Measurements from ENCODE around the gene TFAP2A.

TFAP2A gene

DNA sequence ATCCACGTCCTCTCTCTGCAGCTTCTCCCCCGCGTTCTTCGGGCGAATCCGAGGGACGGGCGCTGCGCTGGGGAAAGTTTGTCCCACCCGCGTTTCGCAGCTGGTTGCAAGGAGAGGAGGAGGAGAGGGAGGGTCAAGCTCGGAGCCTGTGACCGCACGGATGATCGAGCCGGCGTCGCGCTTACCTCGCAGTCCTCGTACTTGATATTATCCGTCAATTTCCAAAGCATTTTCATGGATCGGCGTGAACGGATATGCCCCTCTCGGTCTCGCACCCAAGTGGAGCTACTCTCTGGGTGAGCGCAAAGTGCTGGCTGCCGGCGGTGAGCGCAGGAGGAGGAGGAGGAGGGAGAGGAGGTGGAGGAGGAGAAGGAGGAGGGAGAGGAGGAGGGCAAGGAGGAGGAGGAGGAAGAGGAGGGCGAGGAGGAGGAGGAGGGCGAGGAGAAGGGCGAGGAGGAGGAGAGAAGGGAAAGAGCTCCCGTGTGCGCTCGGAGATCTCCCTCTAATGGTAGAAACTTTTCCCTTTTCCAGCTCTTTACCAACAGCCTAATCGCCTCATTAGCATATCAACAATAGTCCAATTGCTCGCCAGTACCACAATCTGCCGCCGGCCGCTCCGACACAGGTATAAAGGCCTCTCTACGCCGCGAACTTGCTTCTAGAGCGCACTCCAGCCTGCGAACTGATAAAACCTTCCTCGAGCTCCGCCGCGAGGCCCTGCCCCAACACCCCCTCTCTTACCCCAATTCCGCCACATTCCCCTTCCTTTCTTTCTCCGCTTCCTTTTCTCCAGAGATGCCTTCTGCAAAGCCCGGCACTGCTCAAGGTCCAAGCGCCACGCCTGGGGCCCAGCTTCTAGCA is at the start of gene TFAP2A:
Gene TFAP2A, minus strand, starts transcription at position 319 of the 861 bp plus-strand sequence. Its CDS starts 83 bp downstream, at position 236.
- in situ Hi-C loops (cut with HindIII; ENCODE audit: low sequenced_read_pairs), result no loop called here

DNA sequence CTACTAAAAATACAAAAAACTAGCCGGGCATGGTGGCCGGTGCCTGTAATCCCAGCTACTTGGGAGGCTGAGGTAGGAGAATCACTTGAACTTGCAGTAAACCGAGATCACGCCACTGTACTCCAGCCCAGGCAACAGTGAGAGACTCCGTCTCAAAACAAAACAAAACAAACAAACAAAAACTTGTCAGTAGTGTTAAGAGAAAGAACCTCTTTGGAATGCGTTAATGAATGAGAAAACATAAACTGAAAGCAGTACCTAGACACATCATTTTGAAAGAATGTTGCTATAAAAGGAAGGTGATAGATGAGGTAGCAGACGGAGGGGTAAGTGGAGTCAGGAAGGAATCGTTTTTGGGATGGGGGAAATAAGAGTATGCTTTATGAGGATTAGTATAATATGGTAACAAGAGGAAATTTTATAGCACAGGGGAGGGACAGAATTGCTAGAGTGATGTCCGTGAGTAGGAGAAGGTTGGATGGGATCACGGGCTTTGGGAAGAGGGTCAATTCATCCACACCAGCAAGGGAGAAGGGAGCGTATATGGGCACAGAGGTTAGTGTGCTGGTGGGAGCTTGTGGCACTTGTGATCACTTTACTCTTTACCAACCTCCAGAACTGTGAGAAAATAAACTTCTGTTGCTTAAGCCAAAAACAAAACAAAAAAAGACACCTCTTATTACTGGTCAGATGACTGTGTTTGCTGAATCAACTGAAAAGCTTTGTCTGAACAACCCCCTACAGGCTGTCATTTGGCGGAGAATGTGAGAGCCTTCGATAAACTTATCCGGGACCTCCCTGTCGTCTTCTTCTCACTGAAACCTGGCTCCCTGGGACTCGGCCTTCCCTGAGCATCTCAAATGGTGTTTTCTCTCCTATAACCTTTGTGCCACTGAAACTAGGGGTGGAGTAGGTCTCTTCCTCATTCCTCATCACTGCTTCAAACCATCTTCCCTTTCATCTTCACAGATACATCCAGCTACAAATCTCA is 48.9 kb upstream of the TFAP2A start:
- in situ Hi-C loops (cut with HindIII; ENCODE audit: low sequenced_read_pairs), result no loop called here

DNA sequence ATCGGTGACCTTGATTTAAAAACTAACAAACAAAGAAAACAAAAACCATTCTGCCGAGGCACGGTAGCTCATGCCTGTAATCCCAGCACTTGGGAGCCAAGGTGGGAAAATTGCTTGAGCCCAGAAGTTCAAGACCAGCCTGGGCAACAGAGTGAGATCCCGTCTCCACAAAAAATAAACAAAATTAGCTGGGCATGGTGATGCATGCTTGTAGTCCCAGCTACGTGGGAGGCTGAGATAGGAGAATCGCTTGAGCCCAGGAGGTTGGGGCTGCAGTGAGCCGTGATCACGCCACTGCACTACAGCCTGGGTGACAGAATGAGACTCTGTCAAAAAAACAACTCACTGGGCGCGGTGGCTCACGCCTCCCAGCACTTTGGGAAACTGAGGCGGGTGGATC is 48.2 kb upstream of the TFAP2A start:
- in situ Hi-C loops (cut with HindIII; ENCODE audit: low sequenced_read_pairs), result no loop called here

DNA sequence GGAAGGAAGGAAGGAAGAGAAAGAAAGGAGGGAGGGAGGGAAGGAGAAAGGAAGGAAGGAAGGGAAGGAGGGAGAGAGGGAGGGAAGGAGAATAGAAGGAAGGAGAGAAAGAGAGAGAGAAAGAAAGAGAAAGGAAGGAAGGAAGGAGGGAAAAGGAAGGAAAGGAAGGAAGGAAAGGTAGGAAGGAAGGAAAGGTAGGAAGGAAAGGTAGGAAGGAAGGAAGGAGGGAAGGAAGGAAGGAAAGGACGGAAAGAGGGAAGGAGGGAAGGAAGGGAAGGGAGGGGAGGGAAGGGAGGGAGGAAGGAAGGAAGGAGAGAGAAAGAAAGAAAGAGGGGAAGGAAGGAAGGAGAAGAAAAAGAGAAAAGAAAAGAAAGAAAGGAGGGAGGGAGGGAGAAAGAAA is 47.0 kb upstream of the TFAP2A start:
- in situ Hi-C loops (cut with HindIII; ENCODE audit: low sequenced_read_pairs), result no loop called here

DNA sequence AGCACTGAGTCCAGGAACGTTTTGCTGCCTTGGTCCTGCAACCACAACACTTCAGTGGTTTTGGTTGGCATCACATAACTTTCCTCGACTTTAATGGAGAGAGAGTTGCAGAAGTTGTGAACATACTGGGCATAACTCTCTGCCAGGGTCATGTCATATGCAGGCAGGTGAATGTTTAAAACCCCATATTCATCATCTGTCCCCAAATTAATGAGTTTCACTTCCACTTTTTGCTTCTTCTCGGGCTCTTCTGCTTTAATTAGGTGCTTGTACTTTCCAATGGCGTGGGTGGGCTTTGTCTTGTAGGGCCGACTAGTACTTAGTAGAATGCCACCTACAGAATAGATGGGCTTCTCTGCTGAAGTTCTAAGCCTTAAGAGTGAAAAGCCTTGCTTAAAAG is 45.2 kb upstream of the TFAP2A start:
- in situ Hi-C loops (cut with HindIII; ENCODE audit: low sequenced_read_pairs), result no loop called here

DNA sequence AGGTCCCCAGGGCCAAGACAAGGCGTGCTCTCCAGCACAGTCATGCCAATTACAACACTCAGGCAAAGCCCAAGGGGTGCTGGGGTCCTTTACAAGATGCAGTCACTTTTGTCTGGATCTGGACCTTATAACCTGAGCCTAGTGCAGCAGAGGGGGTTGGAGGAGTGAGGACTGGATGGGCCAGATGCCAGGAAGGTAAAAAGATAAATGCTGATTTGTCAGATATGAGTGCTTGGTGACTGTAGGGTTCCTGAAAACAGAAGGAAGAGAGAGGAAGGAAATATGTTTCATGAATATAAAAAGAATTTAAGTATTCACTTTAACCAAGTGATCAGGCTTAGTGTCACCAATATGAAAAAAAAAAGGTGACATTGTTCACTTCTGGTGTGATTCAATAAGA is 43.4 kb upstream of the TFAP2A start:
- in situ Hi-C loops (cut with HindIII; ENCODE audit: low sequenced_read_pairs), result no loop called here

DNA sequence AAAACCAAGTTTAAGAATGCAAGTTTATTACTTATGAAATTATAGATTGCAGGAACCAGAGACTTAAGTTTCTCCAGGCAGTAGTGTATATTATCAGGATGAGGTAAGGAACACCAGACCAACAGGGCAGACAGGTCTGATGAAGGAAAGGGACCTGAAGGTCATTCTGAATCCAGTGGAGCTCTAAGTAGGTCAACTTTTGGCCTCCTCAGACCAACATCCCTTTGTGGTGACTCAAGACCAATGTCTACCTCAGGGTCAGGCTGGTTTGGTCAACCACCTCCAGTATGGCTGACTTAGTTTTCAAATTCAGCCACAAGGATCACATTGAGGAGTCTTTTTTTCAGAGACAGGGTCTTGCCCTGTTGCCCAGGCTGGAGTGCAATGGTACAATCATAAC is 38.7 kb upstream of the TFAP2A start:
- in situ Hi-C loops (cut with HindIII; ENCODE audit: low sequenced_read_pairs), result no loop called here

DNA sequence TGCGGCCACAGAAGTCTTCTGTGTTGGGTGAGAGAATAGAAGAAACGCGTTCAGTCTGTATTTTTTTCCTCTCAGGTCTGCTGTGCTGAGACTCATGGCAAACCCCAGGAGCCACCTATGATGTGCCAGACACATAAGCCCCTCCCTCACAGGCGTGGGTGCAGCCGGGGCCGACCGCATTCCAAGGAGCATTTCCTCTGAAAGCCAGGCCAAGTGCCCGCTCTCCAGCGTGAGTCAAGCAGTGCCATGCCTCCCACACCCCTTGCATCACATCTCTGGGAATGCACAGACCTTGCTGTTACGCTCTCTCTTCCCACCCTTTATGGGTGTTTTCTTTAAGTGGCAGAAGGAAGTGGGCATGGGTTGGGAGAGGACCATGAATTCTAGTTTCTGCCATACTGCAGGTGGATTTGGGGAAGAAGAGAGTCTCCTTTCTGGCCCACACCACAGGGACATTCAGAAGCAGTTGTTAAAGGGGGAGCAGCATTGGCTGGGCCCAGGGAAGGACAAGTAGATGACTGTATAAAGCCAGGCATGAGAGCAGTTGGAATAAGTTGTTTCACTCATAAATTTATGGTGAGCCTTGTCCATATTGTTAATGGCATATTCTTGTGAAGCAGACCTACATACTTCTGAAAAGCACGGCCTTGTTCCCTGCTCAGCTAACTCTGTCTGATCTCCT is 37.1 kb upstream of the TFAP2A start:
- in situ Hi-C loops (cut with HindIII; ENCODE audit: low sequenced_read_pairs), result no loop called here

DNA sequence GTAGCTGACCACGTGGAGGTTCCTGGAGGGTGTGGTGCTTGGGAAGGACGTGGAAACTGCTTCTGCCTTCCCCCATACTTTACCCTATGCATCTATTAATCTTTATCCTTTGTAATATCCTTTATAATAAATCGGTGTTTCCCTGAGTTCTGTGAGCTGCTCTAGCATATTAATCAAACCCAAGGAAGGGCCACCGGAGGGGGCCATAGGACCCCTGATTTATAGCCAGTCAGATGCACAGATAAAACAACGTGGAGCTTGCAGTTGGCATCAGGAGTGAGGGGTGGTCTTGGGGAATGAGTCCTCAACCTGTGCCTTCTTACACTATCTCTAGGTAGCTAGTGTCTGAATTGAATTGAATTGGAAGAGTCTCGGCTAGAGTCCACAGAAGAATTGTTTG is 36.5 kb upstream of the TFAP2A start:
- in situ Hi-C loops (cut with HindIII; ENCODE audit: low sequenced_read_pairs), result no loop called here

DNA sequence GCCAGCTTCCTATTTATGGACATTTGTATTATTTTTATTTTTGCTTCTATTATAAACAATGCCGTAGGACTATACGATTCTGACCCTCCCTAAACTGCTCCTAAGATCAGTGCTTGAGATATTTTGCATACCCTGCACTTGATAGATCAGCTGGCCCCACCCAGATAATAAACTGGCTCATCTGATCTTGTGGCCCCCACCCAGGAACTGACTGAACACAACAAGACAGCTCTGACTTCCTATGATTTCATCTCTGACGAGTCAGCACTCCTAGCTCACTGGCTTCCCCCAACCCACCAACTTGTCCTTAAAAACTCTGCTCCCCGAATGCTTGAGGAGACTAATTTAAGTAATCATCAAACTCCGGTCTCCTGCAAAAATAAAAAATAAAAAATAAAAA is 34.9 kb upstream of the TFAP2A start:
- in situ Hi-C loops (cut with HindIII; ENCODE audit: low sequenced_read_pairs), result no loop called here

DNA sequence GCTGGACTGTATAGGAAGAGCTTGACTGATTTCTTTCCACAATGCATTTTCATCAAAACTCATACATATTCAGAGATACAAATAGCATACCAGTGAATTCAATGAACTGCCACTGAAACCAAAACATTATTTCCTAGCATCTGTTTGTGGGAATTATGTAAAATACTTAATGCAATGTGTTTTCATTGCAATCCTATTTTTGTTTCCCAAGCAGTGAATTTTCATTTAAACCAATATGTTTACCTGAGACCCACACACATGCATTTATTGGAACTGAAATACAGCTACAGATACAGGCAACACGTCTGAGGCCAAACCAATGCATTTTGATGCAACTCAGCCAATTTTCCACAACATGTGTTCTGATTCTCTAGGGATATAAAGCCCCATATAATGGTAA is 33.2 kb upstream of the TFAP2A start:
- in situ Hi-C loops (cut with HindIII; ENCODE audit: low sequenced_read_pairs), result no loop called here

DNA sequence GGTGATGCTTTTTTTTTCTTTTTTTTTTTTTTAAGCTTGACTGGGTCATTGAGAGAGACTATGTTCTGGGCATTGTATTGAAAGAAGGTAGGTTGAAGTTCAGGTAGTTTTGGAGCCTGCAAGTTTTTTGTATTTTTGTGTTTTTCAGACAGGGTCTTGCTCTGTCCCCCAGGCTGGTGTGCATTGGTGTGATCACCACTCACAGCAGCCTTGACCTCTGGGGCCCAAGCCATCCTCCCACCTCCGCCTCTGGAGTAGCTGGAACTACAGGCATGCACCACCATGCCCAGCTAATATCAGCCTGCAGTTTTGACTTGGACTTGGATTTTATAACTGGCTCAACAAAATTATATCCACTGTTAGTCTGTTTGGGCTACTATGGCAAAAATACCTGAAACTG is 31.7 kb upstream of the TFAP2A start:
- in situ Hi-C loops (cut with HindIII; ENCODE audit: low sequenced_read_pairs), result no loop called here

DNA sequence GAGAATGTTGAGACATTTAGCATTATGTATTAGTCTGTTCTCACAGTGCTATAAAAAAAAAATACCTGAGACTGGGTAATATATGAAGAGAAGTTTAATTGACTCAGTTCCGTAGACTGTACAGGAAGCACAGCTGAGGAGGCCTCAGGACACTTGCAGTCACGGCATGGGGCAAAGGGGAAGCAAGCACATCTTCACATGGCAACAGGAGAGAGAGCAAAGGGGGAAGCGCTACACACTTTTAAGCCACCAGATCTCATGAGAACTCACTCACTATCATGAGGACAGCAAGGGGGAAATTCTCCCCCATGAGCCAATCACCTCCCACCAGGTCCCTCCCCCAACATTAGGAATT is 26.8 kb upstream of the TFAP2A start:
- in situ Hi-C loops (cut with HindIII; ENCODE audit: low sequenced_read_pairs), result no loop called here

DNA sequence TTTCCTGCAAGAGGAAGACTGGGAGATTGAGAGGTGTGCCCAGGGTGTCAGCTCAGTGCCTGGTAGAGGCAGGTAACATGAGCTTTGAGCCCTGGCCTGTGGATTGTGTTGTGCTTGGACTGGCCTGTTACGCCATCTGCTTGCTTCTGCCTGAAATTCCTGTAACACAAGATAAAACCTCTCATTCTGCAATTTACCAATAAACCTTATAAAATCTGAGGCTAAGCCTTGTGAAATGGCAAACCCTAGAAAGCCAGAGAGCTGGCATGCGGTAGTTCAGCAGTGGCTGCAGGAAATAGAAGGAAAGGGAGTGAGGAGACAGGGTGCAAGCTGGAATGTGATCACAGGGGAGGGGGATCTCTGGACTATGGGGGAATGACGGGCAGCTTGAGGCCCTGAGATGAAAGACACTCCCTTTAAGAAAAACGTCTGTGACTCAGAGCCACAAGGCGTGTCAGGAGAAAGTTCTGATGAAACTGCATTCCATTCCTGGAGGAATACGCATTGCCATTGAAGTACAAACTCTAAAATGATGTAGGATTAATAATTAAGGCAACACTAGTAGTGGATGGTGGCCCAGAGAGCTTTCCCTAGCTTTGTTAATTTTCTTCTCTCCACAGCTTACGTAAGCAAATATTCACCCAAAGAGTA is 26.3 kb upstream of the TFAP2A start:
- in situ Hi-C loops (cut with HindIII; ENCODE audit: low sequenced_read_pairs), result no loop called here

DNA sequence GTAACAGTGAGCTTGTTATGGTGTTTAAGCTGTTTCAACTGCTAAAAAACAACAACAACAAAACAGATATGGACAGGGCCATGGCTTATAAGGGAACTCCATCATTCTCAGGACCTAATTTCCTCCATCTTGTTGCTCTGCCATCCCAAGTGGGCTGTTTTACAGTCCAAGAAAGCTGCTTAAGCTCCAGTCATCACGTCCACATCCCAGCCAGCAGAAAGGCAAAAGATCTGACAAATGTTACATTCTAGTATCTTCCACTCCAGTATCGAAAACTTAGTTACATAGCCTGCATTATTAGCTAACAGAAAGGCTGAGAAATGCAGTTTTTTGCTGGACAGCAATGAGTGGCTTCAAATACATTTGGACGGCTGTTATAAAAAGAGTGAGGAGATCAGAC is 23.0 kb upstream of the TFAP2A start:
- in situ Hi-C loops (cut with HindIII; ENCODE audit: low sequenced_read_pairs), result no loop called here

DNA sequence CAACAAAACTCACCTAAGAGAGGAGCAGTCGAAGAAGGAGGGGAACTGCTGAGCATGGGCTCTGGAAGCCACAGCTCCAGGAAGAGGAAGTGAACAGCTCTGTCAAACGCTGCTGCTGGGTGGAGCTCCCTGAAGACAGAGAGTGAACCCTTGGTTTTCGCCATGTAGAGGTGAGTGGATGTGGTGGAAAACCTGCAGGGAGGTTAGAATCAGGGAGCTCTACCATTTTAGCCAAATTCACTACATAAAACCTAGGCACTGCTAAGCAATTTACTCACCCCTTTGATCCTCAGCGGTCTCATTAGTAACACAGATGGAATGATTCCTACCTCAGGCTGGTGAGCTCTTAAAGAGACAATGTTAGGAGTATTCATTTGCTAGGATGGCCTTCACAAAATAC is 19.4 kb upstream of the TFAP2A start:
- in situ Hi-C loops (cut with HindIII; ENCODE audit: low sequenced_read_pairs), result no loop called here

DNA sequence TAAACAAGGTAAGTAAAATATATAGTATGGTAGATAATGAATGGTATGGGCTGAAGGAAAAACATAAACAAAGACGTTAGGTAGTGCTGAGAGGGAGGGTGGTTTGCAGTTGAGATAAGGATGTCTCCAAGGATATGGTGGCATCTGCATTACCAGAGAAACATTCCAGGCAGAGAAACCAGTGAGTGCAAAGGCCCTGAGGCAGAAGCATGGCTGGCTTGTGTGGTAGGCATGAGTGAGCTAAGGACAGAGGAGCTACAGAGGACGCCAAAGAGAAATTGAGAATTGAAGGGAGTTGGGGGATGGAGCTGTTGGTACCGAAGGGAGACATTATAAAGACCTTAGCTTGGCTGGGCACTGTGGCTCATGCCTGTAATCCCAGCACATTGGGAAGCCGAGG is 18.4 kb upstream of the TFAP2A start:
- in situ Hi-C loops (cut with HindIII; ENCODE audit: low sequenced_read_pairs), result no loop called here

DNA sequence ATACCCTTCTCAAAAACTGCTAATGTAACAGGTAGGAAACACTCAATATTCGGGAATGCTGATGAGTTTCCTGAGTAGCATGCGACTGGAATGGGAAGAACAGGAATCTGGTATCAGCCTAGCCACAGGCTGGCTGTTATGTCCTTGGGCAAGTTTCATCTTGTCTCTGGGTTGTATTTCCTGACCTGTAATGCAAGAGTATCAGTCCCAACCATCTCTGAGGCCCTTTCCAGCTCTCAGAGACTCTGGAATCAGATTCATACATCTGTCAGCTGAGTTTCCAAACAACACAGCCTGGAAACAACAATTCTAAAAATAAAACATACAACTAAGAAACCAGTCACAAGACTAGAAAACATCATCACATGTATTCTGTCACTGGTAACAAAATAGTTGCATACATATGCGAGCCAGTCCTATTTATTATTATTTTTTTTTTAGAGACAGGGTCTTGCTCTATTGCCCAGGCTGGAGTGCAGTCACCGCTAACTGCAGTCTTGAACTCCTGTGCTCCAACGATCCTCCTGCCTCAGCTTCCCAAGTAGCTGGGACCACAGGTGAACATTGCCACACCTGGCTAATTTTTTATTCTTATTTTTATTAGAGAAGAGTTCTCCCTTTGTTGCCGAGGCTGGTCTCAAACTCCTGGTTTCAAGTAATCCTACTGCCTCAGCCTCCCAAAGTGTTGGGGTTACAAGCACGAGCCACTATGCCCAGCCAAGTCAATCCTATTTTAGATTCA is 16.7 kb upstream of the TFAP2A start:
- in situ Hi-C loops (cut with HindIII; ENCODE audit: low sequenced_read_pairs), result no loop called here

DNA sequence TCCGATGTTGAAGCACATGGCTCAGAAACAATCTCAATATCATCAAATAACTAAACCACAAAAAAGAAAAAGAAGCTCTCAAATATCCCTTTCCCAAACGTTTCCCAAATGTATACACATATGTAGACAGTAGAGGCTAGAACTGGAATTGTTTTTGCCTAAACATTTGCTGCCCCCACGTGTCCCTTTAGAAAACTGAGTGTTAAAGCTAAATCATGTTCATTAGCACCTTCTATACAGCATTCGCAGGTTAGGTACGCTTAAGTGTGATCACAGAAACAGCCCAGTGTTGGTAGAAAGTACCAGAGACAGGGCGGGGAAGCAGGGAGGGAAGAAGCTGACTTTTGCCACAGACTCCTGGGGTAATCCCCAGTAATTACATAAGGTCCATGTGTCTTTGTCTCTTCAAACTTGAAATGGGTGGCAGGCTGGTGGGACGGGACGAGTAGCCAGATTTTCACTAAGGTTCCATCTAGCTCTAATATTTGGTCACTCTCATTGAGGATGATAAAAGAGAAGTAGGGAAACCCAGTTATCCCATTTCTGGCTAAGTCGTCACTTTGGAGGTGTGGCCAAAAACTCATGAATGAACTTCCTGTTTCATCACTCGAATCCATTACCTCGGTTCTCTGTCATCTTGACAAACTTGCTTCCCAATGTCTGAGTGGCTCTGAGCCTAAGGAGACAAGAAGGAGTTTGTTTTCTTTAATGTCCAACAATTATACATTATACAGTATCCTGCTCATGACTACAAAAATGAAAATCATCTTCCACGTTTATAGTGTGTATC is 15.0 kb upstream of the TFAP2A start:
- in situ Hi-C loops (cut with HindIII; ENCODE audit: low sequenced_read_pairs), result no loop called here
